Psoas muscle (tissue), 8 donors: ENCODE results near the gene SCYGR2. TPM values are rescaled to one million over a fixed set of nuclear protein-coding genes. Genes with fewer than 3 reads are reported as not detected.

Experiments used
- ATAC-seq, 4 donors: fragments of 200-7000 bp; cut with Tn5 transposase; one replicate each; pipeline ENCODE4 v1.9.1; 2020; ENCODE audit warnings: moderate library complexity in 3 of 4, mild to moderate bottlenecking in 2 of 4
- DNase-seq, 2 donors: peaks; one replicate each; pipeline ENCODE4 v3.0.0-alpha.2; 2020
- H3K27ac ChIP-seq: fragments of 200-600 bp; one replicate; pipeline ENCODE4 v1.8.0; 2022
- H3K27me3 ChIP-seq, 3 donors: fragments of 200-600 bp in 1 of 3; one replicate each; pipeline versions ENCODE4 v1.6.1 to v1.8.0; 2013 to 2022; ENCODE audit warnings: low read length in 2 of 3, mild to moderate bottlenecking in 2 of 3, moderate library complexity in 1 of 3; ENCODE audit not compliant: insufficient read depth in 3 of 3
- H3K36me3 ChIP-seq, 2 donors: fragments of 200-600 bp in 1 of 2; one replicate each; pipeline versions ENCODE4 v1.6.1 to v1.8.0; 2013 to 2022; ENCODE audit warnings: low read depth in 1 of 2, mild to moderate bottlenecking in 1 of 2, moderate library complexity in 1 of 2; ENCODE audit not compliant: insufficient read depth in 1 of 2
- H3K4me1 ChIP-seq: fragments of 200-600 bp; one replicate; pipeline ENCODE4 v1.8.0; 2022
- H3K4me3 ChIP-seq: fragments of 200-600 bp; one replicate; pipeline ENCODE4 v1.8.0; 2022; ENCODE audit warnings: mild to moderate bottlenecking
- H3K9me3 ChIP-seq: fragments of 200-600 bp; one replicate; pipeline ENCODE4 v1.8.0; 2022
- WGBS, 3 donors: extraction: QIAGEN DNeasy Blood & Tissue Kit; methylation state at CpG; one replicate each; pipeline versions ENCODE4 v1.1.6 to v1.1.7; 2013; 5-methylcytosine and 5-hydroxymethylcytosine counted together
- intact Hi-C, 2 donors: fragments of 100-400 bp; cut with DNase I; formaldehyde crosslinking; loops; one replicate each; pipeline versions ENCODE4 v1.11.0 to v1.14.2; 2022
- polyA plus RNA-seq, 3 donors: library from polyadenylated mRNA; stranded (reverse); fragments of 200-250 nt; gene quantifications; one replicate each; pipeline ENCODE4 v1.2.3, GENCODE V29; 2013
- total RNA-seq, 4 donors: library from RNA; stranded (reverse); fragmentation: NEBNext Ultra II Directional in 2 of 4; extraction: Animal tissue kit (Norgen Biotek cat#: 25700) in 2 of 4; gene quantifications; one replicate each; pipeline versions ENCODE4 v1.2.1 to v1.2.4, GENCODE V29; 2021 to 2023
- TF ChIP-seq, protein P1 (sequence below): fragments of 200-600 bp; IDR thresholded peaks from one replicate; pipeline ENCODE4 v1.8.0; 2022; ENCODE audit warnings: antibody characterized with exemption
- donor health status: healthy with polysubstance abuse.
- donor health status: DM: no; HTN: no; CAD: no; lungs with moderate emphysema.
- donor health status: Bipolar disorder and iron deficiency.
- donor health status: healthy.
- donor health status: DM: yes; HTN: yes; CAD: no.
- donor health status: DM: no; HTN: no; CAD: no.
- donor health status: DM: no; HTN: no; CAD: no.
- donor health status: DM: yes; HTN: yes; CAD: no.

The SCYGR2 gene
- total and polyA plus RNA-seq, 7 donors = not detected

DNA sequence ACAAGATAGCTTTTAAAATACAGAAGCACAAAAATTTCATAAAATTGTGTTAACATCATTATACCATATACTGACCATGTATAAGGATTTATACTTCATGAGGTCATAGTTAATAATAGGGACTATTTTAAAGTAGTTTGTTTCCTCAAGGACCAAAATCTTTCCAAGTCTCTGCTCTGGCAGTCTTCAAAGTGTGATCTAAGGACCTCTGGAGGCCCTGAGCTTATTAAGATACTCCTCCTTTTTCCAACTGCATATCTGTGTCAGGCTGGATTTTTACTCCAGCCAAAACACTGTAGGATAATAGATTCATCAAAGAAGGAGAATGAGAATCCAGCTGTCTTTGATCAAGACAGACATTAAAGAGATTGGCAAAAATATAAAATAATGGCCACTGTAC, 1.7 kb upstream of the SCYGR2 start:
- no peak for DNase-seq
- Histone ChIP-seq H3K9me3 (no peaks in the 10 kb centered on the region), H3K4me1 (no peaks in the 10 kb centered on the region), H3K36me3 (no peaks in the 10 kb centered on the region), H3K27me3 (peaks cover 0 to 11% (median 0%) of the 10 kb centered on the region in 3 donors), H3K4me3 (no peak overlapping the region), H3K27ac (no peak overlapping the region)
- TF ChIP-seq, protein P1, sequence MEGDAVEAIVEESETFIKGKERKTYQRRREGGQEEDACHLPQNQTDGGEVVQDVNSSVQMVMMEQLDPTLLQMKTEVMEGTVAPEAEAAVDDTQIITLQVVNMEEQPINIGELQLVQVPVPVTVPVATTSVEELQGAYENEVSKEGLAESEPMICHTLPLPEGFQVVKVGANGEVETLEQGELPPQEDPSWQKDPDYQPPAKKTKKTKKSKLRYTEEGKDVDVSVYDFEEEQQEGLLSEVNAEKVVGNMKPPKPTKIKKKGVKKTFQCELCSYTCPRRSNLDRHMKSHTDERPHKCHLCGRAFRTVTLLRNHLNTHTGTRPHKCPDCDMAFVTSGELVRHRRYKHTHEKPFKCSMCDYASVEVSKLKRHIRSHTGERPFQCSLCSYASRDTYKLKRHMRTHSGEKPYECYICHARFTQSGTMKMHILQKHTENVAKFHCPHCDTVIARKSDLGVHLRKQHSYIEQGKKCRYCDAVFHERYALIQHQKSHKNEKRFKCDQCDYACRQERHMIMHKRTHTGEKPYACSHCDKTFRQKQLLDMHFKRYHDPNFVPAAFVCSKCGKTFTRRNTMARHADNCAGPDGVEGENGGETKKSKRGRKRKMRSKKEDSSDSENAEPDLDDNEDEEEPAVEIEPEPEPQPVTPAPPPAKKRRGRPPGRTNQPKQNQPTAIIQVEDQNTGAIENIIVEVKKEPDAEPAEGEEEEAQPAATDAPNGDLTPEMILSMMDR = no peak
- intact Hi-C loops = no loop called here
- no peak for ATAC-seq

DNA sequence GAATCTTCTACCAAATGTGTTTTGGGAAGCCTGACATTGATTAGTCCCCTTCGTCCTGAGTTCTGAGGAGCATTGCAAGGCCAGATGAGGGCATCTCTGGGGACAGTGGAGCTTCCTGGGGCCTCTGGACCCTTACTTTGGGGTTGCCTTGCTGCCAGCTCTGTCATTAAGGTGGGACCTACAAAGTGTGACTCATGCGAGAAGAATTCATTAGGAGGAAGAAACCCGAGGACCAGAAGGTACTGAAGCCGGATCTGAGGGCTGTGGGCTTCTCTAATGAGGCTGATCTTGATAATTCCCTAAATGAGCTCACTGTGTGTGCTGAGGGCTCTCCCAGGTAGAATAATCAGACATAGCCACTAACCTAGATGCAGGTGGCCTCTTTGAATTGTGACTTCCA, 695 bp upstream of the SCYGR2 start:
- WGBS, 3 donors = 51 to 64% (median 57%) methylated on average over 4 of the region's 4 CpGs
- H3K27ac ChIP-seq = no peak overlapping the region
- no peak overlapping the region for H3K4me3 ChIP-seq
- TF ChIP-seq, protein P1 = no peak
- H3K36me3 ChIP-seq = no peaks in the 10 kb centered on the region
- intact Hi-C loops = no loop called here
- peaks cover 0 to 5% (median 0%) of the 10 kb centered on the region in 3 donors for H3K27me3 ChIP-seq
- H3K9me3 ChIP-seq = no peaks in the 10 kb centered on the region
- no peaks in the 10 kb centered on the region for H3K4me1 ChIP-seq
- DNase-seq = no peak
- ATAC-seq = no peak

DNA sequence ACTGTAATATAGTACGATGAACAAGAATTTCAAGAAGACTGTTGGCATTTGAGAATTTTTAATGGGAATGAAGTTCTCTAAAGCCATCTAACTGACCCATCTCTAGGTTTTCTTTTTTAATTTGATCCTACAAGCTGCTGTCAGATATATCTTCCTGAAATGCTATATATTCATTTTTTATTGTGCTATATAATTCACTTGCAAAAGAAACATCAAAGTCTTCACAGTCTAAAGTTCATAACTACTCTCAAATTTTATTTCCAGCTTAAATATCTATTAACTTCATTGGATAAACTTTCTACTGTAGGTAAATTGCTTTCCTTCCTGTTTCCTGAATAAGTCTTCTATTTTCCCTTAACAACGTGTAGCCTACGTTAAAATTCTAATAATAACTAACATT, 3.7 kb downstream of the SCYGR2 start:
- H3K4me3 ChIP-seq = no peak overlapping the region
- H3K27me3 ChIP-seq = no peaks in the 10 kb centered on the region
- intact Hi-C loops = no loop called here
- 74 to 78% (median 75%) methylated on average over 3 of the region's 3 CpGs for WGBS, 3 donors
- ATAC-seq (no peak), DNase-seq (no peak)
- TF ChIP-seq, protein P1 = no peak
- no peaks in the 10 kb centered on the region for H3K36me3 ChIP-seq
- H3K9me3 ChIP-seq = no peaks in the 10 kb centered on the region
- no peak overlapping the region for H3K27ac ChIP-seq
- no peaks in the 10 kb centered on the region for H3K4me1 ChIP-seq

DNA sequence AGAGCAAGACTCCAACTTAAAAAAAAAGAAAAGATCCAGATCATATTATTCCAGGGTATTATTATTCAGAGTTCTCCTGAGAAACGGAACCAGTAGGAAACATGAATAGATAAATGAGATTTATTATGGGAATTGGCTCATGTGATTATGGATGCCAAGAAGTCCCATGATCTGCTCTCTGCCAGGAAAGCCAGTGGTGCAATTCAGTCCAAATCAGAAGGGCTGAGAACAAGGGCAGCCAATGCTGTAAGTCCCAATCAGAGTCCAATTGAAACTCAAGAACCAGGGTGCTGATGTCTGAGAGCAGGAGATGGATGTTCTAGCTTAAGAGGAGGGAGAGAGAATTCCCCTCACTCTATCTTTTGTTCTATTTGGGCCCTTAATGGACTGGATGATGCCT, 7.8 kb downstream of the SCYGR2 start:
- ATAC-seq (no peak), DNase-seq (no peak)
- Histone ChIP-seq H3K4me1 (no peaks in the 10 kb centered on the region), H3K27ac (no peak overlapping the region), H3K9me3 (no peaks in the 10 kb centered on the region), H3K36me3 (no peaks in the 10 kb centered on the region), H3K27me3 (no peaks in the 10 kb centered on the region), H3K4me3 (no peak overlapping the region)
- WGBS, 3 donors = 31 to 61% (median 39%) methylated on average over 1 of the region's 1 CpG
- TF ChIP-seq, protein P1 = no peak
- intact Hi-C loops = no loop called here

DNA sequence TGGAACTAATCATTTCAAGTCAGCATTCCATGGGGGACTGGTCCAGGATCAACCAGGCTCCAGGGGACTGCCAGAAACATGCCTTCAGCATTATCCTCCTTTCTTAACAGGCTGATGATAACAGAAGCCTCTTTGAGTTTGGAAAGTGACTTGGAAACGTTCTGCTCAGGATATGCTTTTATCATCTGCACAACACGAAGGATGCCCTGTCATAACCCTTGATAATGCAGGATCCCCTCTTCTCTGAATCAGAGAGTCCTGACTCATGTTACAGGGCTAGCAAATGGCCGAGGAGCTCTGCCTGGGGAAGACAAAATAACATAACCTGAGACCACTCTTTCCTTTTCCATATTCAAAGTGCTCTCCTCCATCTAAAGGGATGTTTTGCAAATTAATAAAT, 9.2 kb downstream of the SCYGR2 start:
- WGBS, 3 donors = 36 to 48% (median 45%) methylated on average over 3 of the region's 3 CpGs
- no peak for ATAC-seq
- TF ChIP-seq, protein P1 = no peak
- Histone ChIP-seq H3K9me3 (no peaks in the 10 kb centered on the region), H3K4me3 (no peak overlapping the region), H3K4me1 (no peaks in the 10 kb centered on the region), H3K36me3 (no peaks in the 10 kb centered on the region), H3K27me3 (no peaks in the 10 kb centered on the region), H3K27ac (no peak overlapping the region)
- intact Hi-C loops = no loop called here
- DNase-seq = no peak
